Measurements from ENCODE around the gene RPTOR.
A peak's percentile ranks its signal among the peaks of the same experiment; 100 is the strongest.

RPTOR gene

DNA sequence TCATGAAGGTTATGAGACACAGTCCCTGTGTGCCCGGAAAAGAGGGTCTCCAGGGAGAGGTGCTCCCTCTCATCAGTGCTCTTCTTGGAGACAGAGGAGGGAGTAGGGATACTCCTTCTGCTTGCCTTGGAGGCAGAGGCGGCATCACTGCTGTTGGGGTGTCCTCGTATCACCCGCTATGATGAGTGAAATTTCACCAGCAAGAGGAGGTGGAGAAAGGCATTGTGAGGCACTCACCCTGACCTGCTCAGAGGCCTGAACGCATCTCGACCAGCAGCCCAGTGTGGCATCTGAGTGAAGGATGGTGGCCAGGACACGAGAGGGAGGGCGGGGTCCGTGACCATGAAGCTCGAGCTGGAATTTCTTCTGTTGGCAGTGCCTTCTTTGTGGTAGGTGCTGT lies 224.9 kb downstream of the RPTOR start:
- DNase-seq (ENCODE audit: low spot score), result no peak

DNA sequence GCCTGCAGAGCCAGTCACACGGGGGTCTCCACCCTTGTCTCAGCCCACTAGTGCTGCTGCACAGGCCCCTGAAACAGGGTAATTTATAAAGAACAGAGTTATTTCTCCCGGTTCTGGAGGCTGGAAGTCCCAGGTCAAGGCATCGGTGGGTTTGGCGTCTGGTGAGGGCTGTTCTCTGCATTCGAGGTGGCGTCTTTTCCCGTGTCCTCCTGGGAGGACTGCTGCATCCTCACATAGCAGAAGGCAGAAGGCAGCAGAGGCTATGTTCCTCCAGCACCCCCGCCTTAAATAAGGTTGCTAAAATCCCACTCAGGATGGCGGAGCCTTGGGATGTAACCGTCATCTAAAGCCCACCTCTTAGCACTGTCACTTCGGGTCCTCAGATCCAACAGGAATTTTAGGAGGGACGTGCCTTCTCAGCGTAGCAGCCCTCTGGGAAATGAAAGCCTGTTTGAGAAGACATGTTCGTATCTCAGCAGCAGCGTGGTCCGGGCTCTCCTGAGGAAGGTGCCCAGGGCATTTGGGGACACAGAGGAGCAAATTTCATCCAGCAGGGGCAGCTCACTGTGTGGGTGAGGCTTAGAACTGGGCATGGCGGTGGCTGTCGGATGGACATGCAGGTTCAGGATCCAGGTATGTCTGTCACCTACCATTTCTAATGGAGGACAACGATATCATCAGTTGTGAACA lies 225.4 kb downstream of the RPTOR start:
- no peak for DNase-seq (ENCODE audit: low spot score)

DNA sequence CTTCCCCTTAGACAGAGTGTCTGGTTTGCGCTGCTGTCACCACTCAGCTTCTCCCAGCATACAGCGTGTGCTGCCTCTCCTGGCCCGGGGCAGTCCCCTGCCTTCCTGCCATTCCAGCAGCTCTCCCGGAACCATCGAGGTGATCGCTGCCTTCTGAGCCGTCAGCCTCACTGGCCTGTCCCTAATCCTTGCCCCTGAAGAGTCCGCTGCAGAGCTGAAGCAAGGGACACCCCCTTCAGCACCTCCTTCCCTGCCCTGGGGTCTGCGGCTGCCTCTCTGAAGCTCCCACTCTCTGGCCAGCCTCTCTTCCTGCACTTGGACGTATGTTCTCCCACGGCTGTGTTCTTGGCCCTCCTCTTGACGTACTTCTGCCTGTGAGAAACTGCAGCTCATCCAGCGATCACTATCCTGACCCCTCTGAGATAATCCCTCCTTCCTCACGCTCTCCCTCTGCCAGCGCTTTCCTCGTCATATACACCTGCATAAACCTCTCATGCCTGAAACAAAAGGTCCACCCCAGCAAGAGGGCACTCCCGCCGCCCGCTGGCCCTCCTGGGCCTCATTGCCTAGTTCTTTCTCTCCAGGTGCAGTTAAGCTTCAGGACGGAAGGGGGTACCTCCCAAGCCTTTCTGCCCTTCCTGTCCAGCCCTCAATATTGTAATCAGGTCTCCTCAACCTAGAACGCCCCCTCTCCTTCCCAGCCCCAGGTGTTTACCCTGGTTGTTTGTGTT lies 226.4 kb downstream of the RPTOR start:
- DNase-seq (ENCODE audit: low spot score), result no peak

DNA sequence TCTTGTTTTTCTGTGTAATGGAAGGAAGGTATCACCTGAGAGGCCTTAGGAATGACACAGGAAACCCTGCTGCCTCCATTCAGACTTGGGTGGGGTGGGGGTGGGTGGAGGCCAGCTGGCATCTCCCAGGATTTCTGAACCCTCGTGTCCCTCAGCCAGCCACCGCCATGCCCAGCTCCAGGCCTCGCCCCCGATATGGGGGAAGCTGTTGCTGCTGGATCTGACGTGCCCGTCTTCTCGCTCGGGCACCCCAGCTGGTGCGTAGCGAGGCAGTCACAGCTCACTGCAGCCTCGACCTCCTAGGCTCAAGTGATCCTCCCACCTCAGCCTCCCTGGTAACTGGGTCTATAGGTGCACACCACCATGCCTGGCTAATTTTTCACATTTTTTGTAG lies 227.0 kb downstream of the RPTOR start:
- no peak for DNase-seq (ENCODE audit: low spot score)

DNA sequence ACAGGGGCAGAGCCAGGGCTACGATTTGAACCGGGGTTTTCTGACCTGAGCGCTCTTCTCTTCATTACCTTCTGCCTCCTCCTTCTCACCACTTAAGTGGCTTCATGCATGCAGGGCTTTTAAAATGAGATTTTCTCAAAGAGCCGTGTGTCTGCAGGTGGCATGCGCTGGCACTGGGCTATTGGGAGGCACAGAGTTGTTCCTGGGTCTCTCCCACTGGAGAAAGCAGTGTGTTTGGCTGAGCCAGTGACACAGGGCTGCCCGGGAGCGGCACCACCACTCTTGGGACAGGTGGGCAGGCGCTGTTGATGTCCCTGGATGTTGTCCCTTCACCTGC lies 228.2 kb downstream of the RPTOR start:
- no peak for DNase-seq (ENCODE audit: low spot score)

DNA sequence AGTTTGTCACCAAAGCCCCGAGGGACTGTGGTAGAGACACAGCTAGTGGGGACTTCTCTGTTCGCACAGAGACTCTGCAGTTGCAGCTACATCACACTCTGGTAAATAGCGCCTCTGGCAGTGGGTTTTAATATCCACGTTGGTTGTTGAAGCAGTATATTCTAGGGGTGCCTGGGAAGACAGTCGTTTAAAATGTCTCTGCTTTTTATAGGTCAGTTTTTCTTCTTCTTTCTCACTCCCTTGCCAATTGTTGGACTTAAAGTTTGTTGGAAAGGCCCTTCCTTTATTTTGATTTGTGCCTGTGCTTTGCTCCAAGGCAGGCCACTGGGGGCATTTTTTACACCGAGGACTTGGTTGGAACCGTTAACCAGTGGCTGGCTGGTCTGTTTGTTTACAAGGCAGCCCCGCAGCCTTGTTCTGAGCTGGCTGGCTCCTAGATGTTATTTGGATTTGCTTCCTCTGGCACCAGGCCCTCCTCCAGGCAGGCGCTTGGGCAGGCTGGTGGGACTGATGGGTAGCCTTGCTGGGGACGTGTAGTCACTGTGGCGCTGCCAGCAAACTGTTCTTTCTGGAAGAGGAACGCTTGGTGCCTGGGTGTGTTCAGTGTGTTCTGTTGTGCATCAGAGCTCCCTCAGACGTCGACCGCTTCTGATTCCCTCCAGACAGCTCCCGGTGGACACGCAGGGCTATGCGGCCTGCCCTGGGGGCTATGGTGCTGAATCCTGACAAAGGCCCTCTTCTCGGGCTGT lies 228.8 kb downstream of the RPTOR start:
- DNase-seq (ENCODE audit: low spot score), result no peak

DNA sequence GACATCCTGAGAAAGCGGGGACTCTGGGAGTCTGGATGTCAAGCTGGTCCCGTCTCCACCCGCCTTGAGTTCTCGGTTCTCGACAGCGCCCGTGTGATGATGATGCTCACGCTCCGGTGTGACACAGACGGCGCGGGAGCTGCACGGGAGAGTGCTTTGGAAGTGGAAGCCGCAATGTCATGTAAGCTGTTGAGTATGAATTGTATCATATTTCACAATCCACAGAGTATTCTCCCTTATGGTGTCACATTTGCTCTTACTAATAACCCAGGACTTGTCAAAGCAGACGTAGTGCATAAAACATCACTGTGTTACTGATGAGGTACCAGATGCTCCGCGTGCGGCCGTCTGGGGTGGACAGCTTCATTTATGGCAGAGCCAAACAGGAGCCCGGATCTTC lies 229.5 kb downstream of the RPTOR start:
- DNase-seq (ENCODE audit: low spot score), result no peak

DNA sequence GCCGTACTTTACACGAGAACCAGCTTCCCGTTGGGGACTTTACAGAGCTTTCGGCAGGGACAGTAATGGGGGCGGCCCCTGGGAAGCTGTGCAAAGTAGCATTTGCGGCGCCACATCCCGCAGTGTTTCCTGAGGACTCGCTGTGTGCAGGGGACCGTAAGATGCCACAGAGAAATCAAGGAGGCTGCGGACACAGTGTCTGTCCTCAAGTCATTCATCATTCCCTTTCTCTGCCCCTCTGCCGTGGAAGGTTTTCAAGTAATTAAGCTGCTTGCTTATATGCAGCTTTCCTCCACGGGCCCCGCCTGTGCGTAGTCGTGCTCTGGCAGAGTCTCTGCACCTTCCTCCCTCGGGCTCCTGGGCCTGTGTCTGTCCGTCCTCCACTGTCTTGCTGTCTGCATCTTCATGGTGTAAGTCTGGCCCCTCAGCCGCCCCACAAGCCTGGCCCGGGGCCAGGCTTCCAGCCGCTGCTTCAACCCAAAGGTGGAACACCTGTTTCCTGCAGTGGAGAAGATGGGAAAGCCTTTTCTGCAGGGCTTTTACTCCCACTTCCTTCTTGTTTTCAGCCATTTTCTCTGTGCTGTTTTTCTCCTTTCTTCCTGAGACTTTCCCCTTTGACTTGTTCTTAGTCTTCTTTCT lies 230.1 kb downstream of the RPTOR start:
- DNase-seq (ENCODE audit: low spot score), result no peak

DNA sequence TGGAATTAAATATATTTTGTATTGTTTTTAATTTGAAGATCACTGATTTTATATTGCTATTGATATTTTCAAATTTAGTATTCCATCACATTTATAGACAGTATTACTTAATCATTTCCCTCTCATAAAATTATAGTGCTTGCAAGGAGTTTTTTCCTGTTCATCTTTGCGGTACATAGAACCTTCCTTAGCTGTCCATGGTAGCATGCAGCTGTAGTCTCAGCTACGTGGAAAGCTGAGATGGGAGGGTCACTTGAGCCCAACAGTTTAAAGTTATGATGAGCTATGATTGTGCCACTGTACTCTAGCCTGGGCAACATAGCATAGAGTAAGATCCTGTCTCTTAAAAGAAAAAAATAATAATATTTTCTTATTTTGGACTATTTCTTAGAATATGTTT lies 231.2 kb downstream of the RPTOR start:
- no peak for DNase-seq (ENCODE audit: low spot score)

DNA sequence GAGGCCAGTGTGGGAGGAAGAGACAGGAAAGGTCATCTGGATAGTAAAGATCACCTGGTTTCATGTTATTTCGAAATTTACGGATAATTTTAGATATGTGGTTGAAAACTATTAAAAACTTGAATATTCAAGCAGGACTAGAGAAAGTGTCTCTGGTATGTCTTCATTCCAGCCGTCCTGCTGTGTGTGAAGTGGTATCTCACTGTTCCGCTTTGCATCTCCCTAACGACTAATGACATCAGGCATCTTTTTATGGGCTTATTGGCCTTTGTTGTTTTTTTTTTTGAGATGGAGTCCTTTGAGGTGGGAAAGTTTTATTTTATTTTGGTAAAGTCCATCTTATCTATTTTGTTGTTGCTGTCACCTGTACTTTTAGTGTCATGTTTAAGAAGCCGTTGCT lies 232.6 kb downstream of the RPTOR start:
- no peak for DNase-seq (ENCODE audit: low spot score)

DNA sequence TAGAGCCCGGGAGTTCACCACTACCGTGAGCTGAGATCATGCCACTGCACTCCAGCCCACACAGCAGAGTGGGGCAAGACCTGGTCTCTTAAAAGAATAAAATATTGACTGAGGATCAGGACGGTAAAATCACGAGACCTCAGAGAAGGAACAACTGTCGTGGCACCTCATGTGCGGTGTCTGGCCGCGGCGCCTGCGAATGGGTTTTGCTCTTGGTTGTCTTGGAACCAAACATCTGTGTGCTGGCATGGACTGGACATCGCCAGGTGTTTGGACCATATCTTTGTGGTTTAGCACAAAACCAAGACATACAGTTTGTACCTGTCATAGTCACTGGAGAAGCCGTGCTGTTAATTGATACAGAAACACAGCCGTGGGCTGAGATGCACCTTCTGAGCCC lies 234.1 kb downstream of the RPTOR start:
- no peak for DNase-seq (ENCODE audit: low spot score)

DNA sequence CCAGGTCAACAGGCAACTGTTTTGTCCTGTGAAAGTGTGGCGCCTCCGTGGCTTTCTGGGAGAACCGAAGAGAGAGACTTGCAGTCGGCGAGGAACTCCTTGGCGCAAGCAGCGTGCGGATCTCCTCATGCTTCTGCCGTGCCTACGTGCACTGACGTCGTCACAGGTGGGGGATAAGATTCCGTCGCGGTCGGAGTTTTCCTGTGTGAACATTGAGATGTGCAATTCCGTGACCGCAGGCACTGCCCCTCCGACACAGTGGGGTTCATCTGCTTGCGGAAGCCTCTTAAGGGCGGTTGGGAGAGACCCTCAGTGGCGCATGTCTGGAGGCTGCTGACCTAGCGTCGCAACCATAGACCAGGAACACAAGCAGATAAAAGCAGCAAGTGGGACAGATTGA lies 234.7 kb downstream of the RPTOR start:
- no peak for DNase-seq (ENCODE audit: low spot score)

DNA sequence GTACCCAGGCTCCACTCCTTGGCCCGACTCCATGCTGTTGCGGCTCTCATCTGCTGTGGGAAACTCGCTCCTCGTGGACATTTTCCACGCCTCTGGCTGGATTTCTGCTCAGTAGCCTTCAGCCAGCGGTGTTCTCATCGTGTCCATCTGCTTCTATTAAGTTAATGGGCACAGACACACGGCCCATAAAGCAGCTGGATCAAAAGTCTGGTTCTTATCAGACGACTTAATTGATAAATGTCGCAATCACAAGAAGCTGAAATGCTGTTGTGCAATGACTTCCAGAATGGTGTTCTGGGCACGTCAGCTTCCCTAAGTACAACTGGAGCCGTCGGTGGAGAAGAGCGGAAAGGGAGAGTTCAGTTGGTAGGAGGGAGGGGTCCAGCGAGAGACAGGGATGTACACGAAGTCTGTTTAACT lies 235.3 kb downstream of the RPTOR start:
- no peak for DNase-seq (ENCODE audit: low spot score)

DNA sequence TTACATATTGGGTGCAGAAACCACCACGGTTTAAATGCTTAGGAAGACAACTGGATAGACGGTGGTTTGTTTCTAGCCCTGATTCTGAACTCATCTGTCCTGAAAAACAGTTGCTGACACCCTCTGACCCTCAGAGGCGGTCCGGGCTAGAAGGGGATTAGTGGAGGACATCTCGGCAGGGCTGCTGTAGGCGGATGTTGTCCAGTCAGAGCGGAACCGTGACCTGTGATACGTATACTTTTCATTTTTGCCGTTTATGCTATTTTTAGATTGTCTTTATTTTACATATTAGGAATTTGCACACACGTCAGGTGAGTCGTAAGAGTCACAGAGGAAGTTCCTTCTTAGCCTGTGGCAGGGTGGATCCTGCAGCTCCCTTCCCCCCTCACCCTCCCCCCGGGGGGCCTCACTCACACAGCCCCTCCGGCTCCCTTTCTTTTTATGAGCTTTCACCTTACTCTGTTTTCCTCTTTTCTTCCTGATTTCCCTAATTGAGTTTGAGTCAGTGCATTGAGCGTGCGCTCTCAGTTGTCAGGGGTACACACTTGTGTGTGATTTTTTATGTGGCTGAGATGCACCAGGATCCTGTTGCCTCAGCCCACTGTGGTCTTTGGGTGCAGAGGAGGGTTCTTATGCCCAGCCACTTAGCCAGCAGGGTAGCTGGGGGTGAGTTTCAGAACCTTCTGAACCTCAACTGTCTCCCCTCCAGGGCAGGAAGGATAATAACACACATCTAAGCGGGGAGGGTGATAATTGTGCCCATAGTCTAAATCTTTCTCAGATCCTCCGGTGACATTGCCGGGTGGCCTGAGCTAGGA lies 236.0 kb downstream of the RPTOR start:
- DNase-seq (ENCODE audit: low spot score), result peak; percentile 78

DNA sequence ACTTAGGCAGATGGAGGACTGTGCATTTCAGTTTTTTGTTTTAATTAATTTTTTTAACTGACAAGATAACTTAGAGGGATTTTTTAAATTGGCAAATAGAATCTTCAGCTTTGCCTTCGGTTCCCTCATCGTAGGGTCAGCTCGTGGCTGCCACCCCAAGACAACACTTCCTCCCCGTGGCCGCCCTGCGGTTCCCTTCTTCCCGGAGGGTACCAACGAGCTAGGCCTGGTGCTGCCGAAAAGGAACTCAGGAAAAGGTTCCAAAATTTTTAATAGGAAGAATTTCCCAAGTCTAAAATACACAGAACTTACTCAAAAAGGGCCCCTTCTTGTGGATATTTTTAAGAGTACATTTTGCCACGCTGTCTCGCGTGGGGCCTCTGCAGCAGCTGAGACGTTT lies 236.6 kb downstream of the RPTOR start:
- DNase-seq (ENCODE audit: low spot score), result no peak

DNA sequence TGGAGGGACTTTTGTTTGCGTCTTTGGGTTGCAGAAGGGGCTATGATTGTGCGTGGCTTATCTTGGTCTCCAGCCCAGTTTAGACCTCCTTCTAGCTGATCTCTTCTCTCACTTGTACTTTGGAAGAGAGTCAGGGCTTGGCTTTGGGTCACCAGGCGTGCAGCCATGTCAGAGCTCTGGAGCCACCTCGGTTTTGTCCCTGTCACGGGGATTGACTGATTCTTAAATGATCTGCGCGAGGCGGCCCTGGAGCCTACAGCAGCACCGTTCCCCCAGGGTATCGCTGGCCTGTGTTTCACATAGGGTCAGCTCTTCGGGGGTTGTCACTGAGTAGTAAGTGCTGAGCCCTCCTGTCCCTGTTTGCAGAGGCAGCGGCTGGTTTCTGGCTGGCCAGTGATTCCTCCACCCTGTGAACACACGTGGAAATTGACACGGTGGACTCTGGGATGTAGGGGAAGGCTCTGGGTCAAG lies 237.2 kb downstream of the RPTOR start:
- DNase-seq (ENCODE audit: low spot score), result no peak

DNA sequence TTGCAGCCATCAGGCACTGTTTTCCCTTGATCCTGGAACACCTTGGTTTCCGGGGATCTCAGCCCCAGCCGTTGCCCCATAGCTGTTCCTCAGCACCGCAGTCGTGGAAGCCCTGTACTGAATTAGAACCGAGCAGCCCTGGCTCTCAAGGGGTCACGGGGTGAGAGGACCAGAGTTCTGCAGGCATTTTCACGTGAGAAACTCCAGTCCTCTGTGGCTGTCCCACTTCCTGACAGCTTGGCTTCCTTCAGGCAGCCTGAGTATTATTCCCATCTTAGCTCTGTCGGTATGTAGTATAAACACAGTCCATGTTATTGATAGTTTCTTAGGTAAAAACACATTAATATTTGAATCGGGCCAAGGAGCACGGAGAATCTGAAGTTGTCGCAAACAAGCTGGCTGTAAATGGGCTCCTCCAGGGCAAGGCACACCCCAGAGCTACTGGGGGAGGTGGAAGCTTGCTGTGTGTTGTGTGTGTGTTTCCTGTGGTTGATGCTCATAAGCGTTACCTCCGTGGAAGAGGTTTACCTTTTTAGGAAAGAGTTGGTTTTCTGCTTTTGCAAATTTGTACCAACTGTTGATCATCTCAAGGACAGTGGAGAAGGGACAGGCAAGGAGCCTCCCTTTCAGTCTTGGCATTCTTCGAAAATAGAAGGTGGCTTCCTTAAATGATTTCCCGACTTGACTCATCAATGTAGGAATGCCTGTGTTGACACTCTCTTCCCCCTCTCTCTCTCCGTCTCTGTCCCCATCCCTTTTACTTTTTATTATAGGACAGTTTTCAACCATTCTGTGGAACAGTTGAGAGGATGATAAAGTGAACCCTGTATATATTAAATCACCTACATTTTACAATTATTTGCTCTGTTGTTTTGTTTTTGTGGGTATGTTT lies 238.1 kb downstream of the RPTOR start:
- DNase-seq (ENCODE audit: low spot score), result no peak

DNA sequence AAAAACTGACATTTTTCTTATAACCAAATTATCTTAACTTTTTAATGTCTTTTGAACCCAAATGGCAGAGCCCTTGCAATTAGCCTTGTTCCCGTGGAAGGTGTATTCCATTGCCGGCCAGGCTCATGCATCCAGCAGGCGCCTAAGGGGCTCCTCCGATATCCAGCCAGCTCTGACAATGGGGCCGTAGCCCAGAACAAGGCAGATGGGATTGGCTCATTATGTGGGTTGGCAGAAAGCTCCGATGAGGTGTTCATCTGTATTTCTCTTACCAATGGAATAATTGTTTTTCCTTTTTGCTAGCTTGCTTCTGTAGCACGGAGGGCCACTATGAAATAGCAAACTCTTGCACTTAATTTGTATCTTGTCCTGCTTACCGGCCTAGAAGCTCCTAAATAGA lies 238.8 kb downstream of the RPTOR start:
- no peak for DNase-seq (ENCODE audit: low spot score)

DNA sequence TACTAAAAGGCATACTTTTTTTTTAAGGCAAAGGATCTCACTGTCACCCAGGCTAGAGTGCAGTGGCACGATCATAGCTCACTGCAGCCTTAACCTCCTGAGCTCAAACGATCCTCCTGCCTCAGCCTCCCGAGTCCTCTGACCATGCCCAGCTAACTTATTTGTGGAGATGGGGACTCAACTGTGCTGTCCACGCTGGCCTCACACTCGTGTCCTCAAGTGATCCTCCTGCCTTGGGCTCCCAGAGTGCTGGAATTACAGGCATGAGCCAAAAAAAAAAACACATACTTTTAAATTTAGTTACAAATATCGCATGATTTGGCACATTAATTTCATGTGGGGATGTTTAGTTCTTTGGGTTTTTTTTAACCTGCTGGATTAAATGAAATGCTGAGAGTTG lies 239.3 kb downstream of the RPTOR start:
- no peak for DNase-seq (ENCODE audit: low spot score)

DNA sequence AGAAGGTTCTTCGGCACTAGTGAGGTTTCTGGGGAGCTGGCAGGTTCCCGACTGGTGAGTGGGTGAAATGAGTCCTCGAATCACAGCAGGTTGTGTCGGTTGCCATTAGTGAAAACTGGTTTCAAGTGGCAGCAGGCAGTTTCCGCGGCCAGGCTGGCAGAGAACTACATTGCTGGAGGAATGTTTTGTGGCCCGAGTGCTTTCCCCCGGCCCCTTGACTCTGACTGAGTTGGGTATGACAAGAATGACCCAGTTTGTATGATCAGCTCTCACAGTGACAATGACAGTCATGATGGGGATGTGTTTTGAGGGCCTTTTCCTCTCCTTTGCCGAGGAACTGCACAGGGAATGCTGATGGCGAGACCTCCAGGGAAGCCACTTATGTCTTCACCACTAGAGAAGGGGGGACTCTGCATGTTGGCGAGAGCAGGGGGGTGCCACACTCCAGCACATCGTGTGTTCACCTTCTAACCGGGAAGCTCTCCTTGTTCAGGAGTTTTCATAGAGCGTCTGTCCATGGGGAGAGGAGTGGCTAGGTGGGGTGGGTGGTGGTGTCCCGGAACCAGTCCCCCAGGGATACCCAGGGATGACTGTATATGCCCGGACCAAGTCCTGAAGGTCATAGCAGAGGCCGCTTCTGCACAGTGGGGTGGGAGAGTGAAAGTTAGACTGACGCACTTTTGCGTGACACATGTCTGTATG lies 241.0 kb downstream of the RPTOR start:
- no peak for DNase-seq (ENCODE audit: low spot score)

All from germinal center (tissue), 1 donor.